TTC549 (cell line): Measurements from ENCODE around the gene AKR1E2.

Experiments
- FAIRE-seq: peaks from 2 replicates; lab custom pipeline; 2012; peaks lifted over from hg19 to GRCh38; lab: Jason Lieb, UNC

The AKR1E2 gene

GRCh38 chr10:4825868-4826791 lies at the start of gene AKR1E2:
AKR1E2 (plus strand) TSS chr10:4826207; CDS start chr10:4826325, 118 bp downstream.
- FAIRE-seq = no peak

- FAIRE-seq = no peak
Observed at GRCh38 chr10:4776234-4776638, 49.8 kb upstream of the AKR1E2 start.

- FAIRE-seq = peak; percentile 91
Observed at GRCh38 chr10:4778761-4779160, 47.2 kb upstream of the AKR1E2 start.

GRCh38 chr10:4780091-4780490 lies 45.9 kb upstream of the AKR1E2 start:
- no peak for FAIRE-seq

- peak; percentile 95 for FAIRE-seq
Observed at GRCh38 chr10:4780782-4781181, 45.2 kb upstream of the AKR1E2 start.

- FAIRE-seq = no peak
Observed at GRCh38 chr10:4781955-4782354, 44.1 kb upstream of the AKR1E2 start.

- FAIRE-seq = no peak
Observed at GRCh38 chr10:4784667-4785333, 41.2 kb upstream of the AKR1E2 start.

- FAIRE-seq = no peak
Observed at GRCh38 chr10:4786043-4786839, 39.8 kb upstream of the AKR1E2 start.

GRCh38 chr10:4790045-4790444 lies 36.0 kb upstream of the AKR1E2 start:
- FAIRE-seq = no peak

GRCh38 chr10:4790922-4791321 lies 35.1 kb upstream of the AKR1E2 start:
- FAIRE-seq = peak; percentile 5

- FAIRE-seq = no peak
Observed at GRCh38 chr10:4792381-4792780, 33.6 kb upstream of the AKR1E2 start.

GRCh38 chr10:4801405-4801804 lies 24.6 kb upstream of the AKR1E2 start:
- no peak for FAIRE-seq

GRCh38 chr10:4802711-4803487 lies 23.1 kb upstream of the AKR1E2 start:
- FAIRE-seq = no peak

GRCh38 chr10:4803822-4804221 lies 22.2 kb upstream of the AKR1E2 start:
- FAIRE-seq = no peak

GRCh38 chr10:4804465-4804864 lies 21.5 kb upstream of the AKR1E2 start:
- FAIRE-seq = peak; percentile 81

GRCh38 chr10:4806534-4806933 lies 19.5 kb upstream of the AKR1E2 start:
- no peak for FAIRE-seq

GRCh38 chr10:4807761-4808507 lies 18.1 kb upstream of the AKR1E2 start:
- peak; percentile 73 for FAIRE-seq

GRCh38 chr10:4809156-4809555 lies 16.9 kb upstream of the AKR1E2 start:
- FAIRE-seq = no peak

GRCh38 chr10:4810092-4810491 lies 15.9 kb upstream of the AKR1E2 start:
- peak; percentile 43 for FAIRE-seq

GRCh38 chr10:4812046-4812445 lies 14.0 kb upstream of the AKR1E2 start:
- no peak for FAIRE-seq

GRCh38 chr10:4813023-4813422 lies 13.0 kb upstream of the AKR1E2 start:
- FAIRE-seq = no peak
